A549 (cell line): Measurements from ENCODE around the gene CLNS1A. TPM values are rescaled to one million over a fixed set of nuclear protein-coding genes. Genes with fewer than 3 reads are reported as not detected.

Experiments used
- ATAC-seq, 2 experiments: fragments of 200-7000 bp in 1 of 2; fragments of >200 bp in 1 of 2; cut with Nextera tagmentation in 1 of 2; cut with Tn5 transposase in 1 of 2; 3 replicates each; pipeline versions ENCODE4 v1.8.0 to v1.9.1; 2018 to 2020; ENCODE audit warnings: mild to moderate bottlenecking in 1 of 2, moderate library complexity in 1 of 2
- CTCF ChIA-PET: fragments of 300-600 bp; sonication (Branson Sonifier 250); formaldehyde crosslinking; extraction: SDS; loops from one replicate; lab custom pipeline; 2021; ENCODE audit warnings: antibody characterized with exemption, inconsistent platforms; lab: Yijun Ruan, JAX
- POLR2A ChIA-PET: fragments of 350-600 bp; formaldehyde crosslinking; extraction: SDS; loops from one replicate; lab custom pipeline; 2021; ENCODE audit warnings: antibody characterized with exemption, inconsistent platforms; lab: Yijun Ruan, JAX
- DNase-seq, 2 experiments: peaks; one replicate each; pipeline versions ENCODE4 v3.0.0 to v3.0.0-alpha.2; 2011 to 2016; ENCODE audit warnings: low read depth in 1 of 2, low spot score in 1 of 2
- FAIRE-seq: peaks from 2 replicates; lab custom pipeline; 2011; peaks lifted over from hg19 to GRCh38; lab: Jason Lieb, UNC
- H3K27ac ChIP-seq, 2 experiments: fragments of >200 bp; sonication (Bioruptor Twin); formaldehyde crosslinking; 3 replicates each; pipeline ENCODE4 v1.5.1; 2016 to 2017
- H3K4me1 ChIP-seq: fragments of >200 bp; sonication (Bioruptor Twin); formaldehyde crosslinking; 3 replicates; pipeline ENCODE4 v1.6.1; 2016
- H3K4me2 ChIP-seq: fragments of >200 bp; sonication (Bioruptor Twin); formaldehyde crosslinking; 3 replicates; pipeline ENCODE4 v1.6.1; 2016
- H3K4me3 ChIP-seq: fragments of >200 bp; sonication (Bioruptor Twin); formaldehyde crosslinking; 3 replicates; pipeline ENCODE4 v1.5.1; 2016
- H3K9me3 ChIP-seq: fragments of >200 bp; sonication (Bioruptor Twin); formaldehyde crosslinking; 3 replicates; pipeline ENCODE4 v1.6.1; 2016
- BHLHE40 ChIP-seq: IDR thresholded peaks from 2 replicates; pipeline ENCODE4 v1.6.1; 2012; ENCODE audit warnings: low read depth, low read length, inconsistent platforms
- CBX2 ChIP-seq: fragments of 200-600 bp; sonication (generic); IDR thresholded peaks from 2 replicates; pipeline ENCODE4 v1.6.1; 2016; ENCODE audit warnings: low read depth, mild to moderate bottlenecking, borderline replicate concordance
- CEBPB ChIP-seq, 2 experiments: fragments of >200 bp in 1 of 2; sonication (Bioruptor Twin) in 1 of 2; formaldehyde crosslinking in 1 of 2; IDR thresholded peaks; 2 replicates each; pipeline ENCODE4 v1.6.1; 2012 to 2016
- CHD4 ChIP-seq: fragments of 200-600 bp; sonication (generic); IDR thresholded peaks from 2 replicates; pipeline ENCODE4 v1.6.1; 2016; ENCODE audit warnings: antibody characterized with exemption, mild to moderate bottlenecking, borderline replicate concordance
- FOSB ChIP-seq: fragments of 250-450 bp; sonication (Bioruptor Pico); IDR thresholded peaks from 2 replicates; pipeline ENCODE4 v1.5.0; 2020; ENCODE audit warnings: mild to moderate bottlenecking, moderate library complexity
- FOSL2 ChIP-seq, 2 experiments: fragments of 450-650 bp in 1 of 2; fragments of >200 bp in 1 of 2; sonication (Bioruptor Twin) in 1 of 2; formaldehyde crosslinking; IDR thresholded peaks; 2 replicates each; pipeline versions ENCODE4 v1.5.0 to v1.6.1; 2016 to 2020; ENCODE audit warnings: mild to moderate bottlenecking in 1 of 2, moderate library complexity in 1 of 2
- GATA3 ChIP-seq: IDR thresholded peaks from 2 replicates; pipeline ENCODE4 v1.6.1; 2012; ENCODE audit warnings: borderline replicate concordance
- HDAC2 ChIP-seq: fragments of 200-600 bp; sonication (generic); IDR thresholded peaks from 2 replicates; pipeline ENCODE4 v1.6.1; 2016
- HOXA7 ChIP-seq: fragments of 250-450 bp; sonication (Bioruptor Pico); IDR thresholded peaks from 2 replicates; pipeline ENCODE4 v1.5.0; 2020; ENCODE audit warnings: mild to moderate bottlenecking, moderate library complexity
- KDM1A ChIP-seq: fragments of 200-600 bp; sonication (generic); IDR thresholded peaks from 2 replicates; pipeline ENCODE4 v1.6.1; 2016; ENCODE audit warnings: low read depth, mild to moderate bottlenecking
- KDM5A ChIP-seq: fragments of 200-600 bp; sonication (generic); IDR thresholded peaks from 2 replicates; pipeline ENCODE4 v1.6.1; 2016; ENCODE audit warnings: antibody characterized with exemption, mild to moderate bottlenecking
- MAZ ChIP-seq: fragments of 150-350 bp; IDR thresholded peaks from 2 replicates; pipeline ENCODE4 v1.6.1; 2014; ENCODE audit warnings: antibody characterized with exemption, low read depth, low read length, borderline replicate concordance
- NR3C1 ChIP-seq: fragments of >200 bp; sonication (Bioruptor Twin); formaldehyde crosslinking; IDR thresholded peaks from 3 replicates; pipeline ENCODE4 v1.6.1; 2017
- RCOR1 ChIP-seq: fragments of 150-350 bp; IDR thresholded peaks from 2 replicates; pipeline ENCODE4 v1.6.1; 2014; ENCODE audit warnings: antibody characterized with exemption, low read length, low read depth
- SMC3 ChIP-seq: fragments of >200 bp; sonication (Bioruptor Twin); formaldehyde crosslinking; IDR thresholded peaks from 3 replicates; pipeline ENCODE4 v1.6.1; 2018; ENCODE audit warnings: inconsistent platforms
- SREBF2 ChIP-seq: fragments of 450-650 bp; IDR thresholded peaks from 2 replicates; pipeline ENCODE4 v1.6.1; 2014; ENCODE audit warnings: mild to moderate bottlenecking, moderate library complexity
- ZNF302 ChIP-seq: fragments of 250-450 bp; sonication (Bioruptor Pico); IDR thresholded peaks from 2 replicates; pipeline ENCODE4 v1.9.0; 2021; ENCODE audit warnings: inconsistent platforms, mild to moderate bottlenecking, moderate library complexity
- ZSCAN20 ChIP-seq: fragments of 250-450 bp; sonication (Bioruptor Pico); IDR thresholded peaks from 2 replicates; pipeline ENCODE4 v1.8.0; 2022; ENCODE audit warnings: mild to moderate bottlenecking, moderate library complexity
- WGBS: methylation state at CpG from one replicate; pipeline ENCODE4 v1.1.6; 2017; ENCODE audit errors: missing lambda C conversion rate; 5-methylcytosine and 5-hydroxymethylcytosine counted together
- polyA plus RNA-seq, 4 experiments: library from polyadenylated mRNA; depleted of rRNA in 3 of 4; stranded (reverse); fragments of >200 nt; fragmentation: RNase III in 1 of 4; extraction: RNeasy Plus Mini Kit Qiagen cat#74134 plus additional on column Dnase treatment in 1 of 4; gene quantifications; 2 replicates in 3 of 4; 3 replicates in 1 of 4; pipeline ENCODE4 v1.2.3, GENCODE V29; 2011 to 2017
- TF ChIP-seq, protein P1 (sequence below): fragments of 200-600 bp; sonication (generic); IDR thresholded peaks from 2 replicates; pipeline ENCODE4 v1.6.1; 2016; ENCODE audit warnings: antibody characterized with exemption, mild to moderate bottlenecking, moderate library complexity
- TF ChIP-seq, protein P2 (sequence below): fragments of 250-450 bp; sonication (Bioruptor Pico); IDR thresholded peaks from 2 replicates; pipeline ENCODE4 v1.5.0; 2020; ENCODE audit warnings: low read depth, mild to moderate bottlenecking, moderate library complexity
- TF ChIP-seq, protein P3 (sequence below): fragments of >200 bp; sonication (Bioruptor Twin); formaldehyde crosslinking; IDR thresholded peaks from 3 replicates; pipeline ENCODE4 v1.5.1; 2016
- TF ChIP-seq, protein P4 (sequence below): IDR thresholded peaks from 2 replicates; pipeline ENCODE4 v1.6.1; 2012
- TF ChIP-seq, protein P5 (sequence below): fragments of 250-450 bp; sonication (Bioruptor Pico); IDR thresholded peaks from 2 replicates; pipeline ENCODE4 v1.5.0; 2021; ENCODE audit warnings: mild to moderate bottlenecking, moderate library complexity, borderline replicate concordance

Gene CLNS1A
- polyA plus RNA-seq, 2 of the 4 experiments (the other 2 are of a cell fraction), result 173 to 210 TPM

DNA sequence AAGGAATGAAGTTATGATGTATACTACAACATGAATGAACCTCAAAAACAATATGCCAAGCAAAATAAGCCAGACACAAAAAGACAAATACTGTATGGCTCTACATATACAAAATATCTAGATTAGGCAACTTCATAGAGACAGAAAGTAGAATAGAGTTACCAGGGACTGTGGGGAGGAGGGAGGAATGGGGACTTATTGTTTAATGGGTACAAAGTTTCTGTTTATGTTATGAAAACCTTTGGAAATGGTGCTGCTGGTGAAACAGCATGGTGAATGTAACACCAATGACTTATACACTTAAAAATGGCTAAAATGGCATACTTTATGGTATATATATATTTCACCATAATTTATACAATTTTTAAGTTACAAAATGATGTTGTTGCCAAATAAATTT lies 43.7 kb downstream of the CLNS1A start:
- TF ChIP-seq CHD4 (no peak), ZSCAN20 (CRISPR knock-in tag) (no peak), CEBPB (IDR thresholded peaks at IDR 0.05) (no peak), KDM1A (no peak), CBX2 (no peak), KDM5A (no peak), FOSL2 (IDR thresholded peaks at IDR 0.05) (no peak), FOSL2 (CRISPR knock-in tag; IDR thresholded peaks at IDR 0.05) (no peak), RCOR1 (no peak), SMC3 (no peak), GATA3 (no peak), SREBF2 (no peak), NR3C1 (no peak), HOXA7 (no peak), FOSB (no peak)
- TF ChIP-seq, protein P1, sequence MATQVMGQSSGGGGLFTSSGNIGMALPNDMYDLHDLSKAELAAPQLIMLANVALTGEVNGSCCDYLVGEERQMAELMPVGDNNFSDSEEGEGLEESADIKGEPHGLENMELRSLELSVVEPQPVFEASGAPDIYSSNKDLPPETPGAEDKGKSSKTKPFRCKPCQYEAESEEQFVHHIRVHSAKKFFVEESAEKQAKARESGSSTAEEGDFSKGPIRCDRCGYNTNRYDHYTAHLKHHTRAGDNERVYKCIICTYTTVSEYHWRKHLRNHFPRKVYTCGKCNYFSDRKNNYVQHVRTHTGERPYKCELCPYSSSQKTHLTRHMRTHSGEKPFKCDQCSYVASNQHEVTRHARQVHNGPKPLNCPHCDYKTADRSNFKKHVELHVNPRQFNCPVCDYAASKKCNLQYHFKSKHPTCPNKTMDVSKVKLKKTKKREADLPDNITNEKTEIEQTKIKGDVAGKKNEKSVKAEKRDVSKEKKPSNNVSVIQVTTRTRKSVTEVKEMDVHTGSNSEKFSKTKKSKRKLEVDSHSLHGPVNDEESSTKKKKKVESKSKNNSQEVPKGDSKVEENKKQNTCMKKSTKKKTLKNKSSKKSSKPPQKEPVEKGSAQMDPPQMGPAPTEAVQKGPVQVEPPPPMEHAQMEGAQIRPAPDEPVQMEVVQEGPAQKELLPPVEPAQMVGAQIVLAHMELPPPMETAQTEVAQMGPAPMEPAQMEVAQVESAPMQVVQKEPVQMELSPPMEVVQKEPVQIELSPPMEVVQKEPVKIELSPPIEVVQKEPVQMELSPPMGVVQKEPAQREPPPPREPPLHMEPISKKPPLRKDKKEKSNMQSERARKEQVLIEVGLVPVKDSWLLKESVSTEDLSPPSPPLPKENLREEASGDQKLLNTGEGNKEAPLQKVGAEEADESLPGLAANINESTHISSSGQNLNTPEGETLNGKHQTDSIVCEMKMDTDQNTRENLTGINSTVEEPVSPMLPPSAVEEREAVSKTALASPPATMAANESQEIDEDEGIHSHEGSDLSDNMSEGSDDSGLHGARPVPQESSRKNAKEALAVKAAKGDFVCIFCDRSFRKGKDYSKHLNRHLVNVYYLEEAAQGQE, result no peak
- TF ChIP-seq, protein P2, sequence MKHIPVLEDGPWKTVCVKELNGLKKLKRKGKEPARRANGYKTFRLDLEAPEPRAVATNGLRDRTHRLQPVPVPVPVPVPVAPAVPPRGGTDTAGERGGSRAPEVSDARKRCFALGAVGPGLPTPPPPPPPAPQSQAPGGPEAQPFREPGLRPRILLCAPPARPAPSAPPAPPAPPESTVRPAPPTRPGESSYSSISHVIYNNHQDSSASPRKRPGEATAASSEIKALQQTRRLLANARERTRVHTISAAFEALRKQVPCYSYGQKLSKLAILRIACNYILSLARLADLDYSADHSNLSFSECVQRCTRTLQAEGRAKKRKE, result no peak
- ChIA-PET POLR2A (interaction anchor here (0.5 to 1.6 kb wide), 2 partner anchors 8 to 300 kb away, joined by 5 read pairs; no protein-coding TSS in a partner anchor), CTCF (interaction anchor here (1.0 to 1.4 kb wide), 2 partner anchors 9 to 45 kb away, joined by 3 to 5 read pairs; no protein-coding TSS in a partner anchor)
- no peak for FAIRE-seq
- no peaks in the 10 kb centered on the region for H3K9me3 ChIP-seq
- 0 out of 3 replicates have a peak, but pooled peaks cover 5% of the 10 kb centered on the region for H3K4me1 ChIP-seq
- DNase-seq, result no peak
- no peak for ATAC-seq
- H3K4me2 ChIP-seq, result no peak overlapping the region
- H3K27ac ChIP-seq, result no peak overlapping the region
- H3K4me3 ChIP-seq, result no peak overlapping the region

DNA sequence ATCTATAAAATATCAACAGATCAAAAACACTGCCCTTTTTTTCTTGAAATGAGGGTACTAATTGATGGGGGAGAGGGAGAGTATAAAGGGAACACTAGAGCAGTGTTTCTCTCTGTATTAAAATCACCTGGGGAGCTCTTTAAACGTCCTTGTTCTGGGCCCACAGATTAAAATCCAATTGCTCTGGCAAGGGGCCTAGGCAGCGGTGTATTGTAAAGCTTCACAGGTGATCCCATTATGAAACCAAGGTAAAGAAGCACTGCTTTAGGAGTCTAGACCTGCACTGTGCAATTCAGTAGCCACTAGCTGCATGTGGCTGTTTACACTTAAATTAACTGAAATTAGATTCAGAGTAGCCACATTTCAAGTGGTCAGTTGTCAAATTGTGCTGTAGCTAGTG lies 44.9 kb downstream of the CLNS1A start:
- ATAC-seq (no peak), FAIRE-seq (no peak), DNase-seq (no peak)
- POLR2A ChIA-PET, result interaction anchor here (1.6 kb wide), 1 partner anchor 10 kb away, joined by 5 read pairs; no protein-coding TSS in a partner anchor
- Histone ChIP-seq H3K9me3 (no peaks in the 10 kb centered on the region), H3K4me3 (no peak overlapping the region), H3K27ac (no peak overlapping the region), H3K4me1 (peaks cover 10% of the 10 kb centered on the region; the same call in 1 of the 3 replicates), H3K4me2 (no peak overlapping the region)
- 66% methylated on average over 2 of the region's 2 CpGs for WGBS
- CTCF ChIA-PET, result interaction anchor here (0.6 to 1.4 kb wide), 3 partner anchors 10 to 391 kb away, joined by 3 to 4 read pairs (median 3); no protein-coding TSS in a partner anchor
- TF ChIP-seq, protein P3, sequence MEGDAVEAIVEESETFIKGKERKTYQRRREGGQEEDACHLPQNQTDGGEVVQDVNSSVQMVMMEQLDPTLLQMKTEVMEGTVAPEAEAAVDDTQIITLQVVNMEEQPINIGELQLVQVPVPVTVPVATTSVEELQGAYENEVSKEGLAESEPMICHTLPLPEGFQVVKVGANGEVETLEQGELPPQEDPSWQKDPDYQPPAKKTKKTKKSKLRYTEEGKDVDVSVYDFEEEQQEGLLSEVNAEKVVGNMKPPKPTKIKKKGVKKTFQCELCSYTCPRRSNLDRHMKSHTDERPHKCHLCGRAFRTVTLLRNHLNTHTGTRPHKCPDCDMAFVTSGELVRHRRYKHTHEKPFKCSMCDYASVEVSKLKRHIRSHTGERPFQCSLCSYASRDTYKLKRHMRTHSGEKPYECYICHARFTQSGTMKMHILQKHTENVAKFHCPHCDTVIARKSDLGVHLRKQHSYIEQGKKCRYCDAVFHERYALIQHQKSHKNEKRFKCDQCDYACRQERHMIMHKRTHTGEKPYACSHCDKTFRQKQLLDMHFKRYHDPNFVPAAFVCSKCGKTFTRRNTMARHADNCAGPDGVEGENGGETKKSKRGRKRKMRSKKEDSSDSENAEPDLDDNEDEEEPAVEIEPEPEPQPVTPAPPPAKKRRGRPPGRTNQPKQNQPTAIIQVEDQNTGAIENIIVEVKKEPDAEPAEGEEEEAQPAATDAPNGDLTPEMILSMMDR, result no peak
- TF ChIP-seq, protein P4, sequence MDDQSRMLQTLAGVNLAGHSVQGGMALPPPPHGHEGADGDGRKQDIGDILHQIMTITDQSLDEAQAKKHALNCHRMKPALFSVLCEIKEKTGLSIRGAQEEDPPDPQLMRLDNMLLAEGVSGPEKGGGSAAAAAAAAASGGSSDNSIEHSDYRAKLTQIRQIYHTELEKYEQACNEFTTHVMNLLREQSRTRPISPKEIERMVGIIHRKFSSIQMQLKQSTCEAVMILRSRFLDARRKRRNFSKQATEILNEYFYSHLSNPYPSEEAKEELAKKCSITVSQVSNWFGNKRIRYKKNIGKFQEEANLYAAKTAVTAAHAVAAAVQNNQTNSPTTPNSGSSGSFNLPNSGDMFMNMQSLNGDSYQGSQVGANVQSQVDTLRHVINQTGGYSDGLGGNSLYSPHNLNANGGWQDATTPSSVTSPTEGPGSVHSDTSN, result no peak
- no peak for TF ChIP-seq BHLHE40
- TF ChIP-seq, protein P5, sequence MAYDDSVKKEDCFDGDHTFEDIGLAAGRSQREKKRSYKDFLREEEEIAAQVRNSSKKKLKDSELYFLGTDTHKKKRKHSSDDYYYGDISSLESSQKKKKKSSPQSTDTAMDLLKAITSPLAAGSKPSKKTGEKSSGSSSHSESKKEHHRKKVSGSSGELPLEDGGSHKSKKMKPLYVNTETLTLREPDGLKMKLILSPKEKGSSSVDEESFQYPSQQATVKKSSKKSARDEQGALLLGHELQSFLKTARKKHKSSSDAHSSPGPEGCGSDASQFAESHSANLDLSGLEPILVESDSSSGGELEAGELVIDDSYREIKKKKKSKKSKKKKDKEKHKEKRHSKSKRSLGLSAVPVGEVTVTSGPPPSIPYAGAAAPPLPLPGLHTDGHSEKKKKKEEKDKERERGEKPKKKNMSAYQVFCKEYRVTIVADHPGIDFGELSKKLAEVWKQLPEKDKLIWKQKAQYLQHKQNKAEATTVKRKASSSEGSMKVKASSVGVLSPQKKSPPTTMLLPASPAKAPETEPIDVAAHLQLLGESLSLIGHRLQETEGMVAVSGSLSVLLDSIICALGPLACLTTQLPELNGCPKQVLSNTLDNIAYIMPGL, result no peak
- TF ChIP-seq ZNF302 (CRISPR knock-in tag), result no peak
- no peak for TF ChIP-seq NR3C1
- no peak for TF ChIP-seq HDAC2
- TF ChIP-seq MAZ, result no peak
